Loucy (cell line): Measurements from ENCODE around the gene MIEF1.

ENCODE experiments used
- H2AFZ ChIP-seq: fragments of 200-600 bp; sonication (generic); 2 replicates; pipeline ENCODE4 v1.6.0; 2016; ENCODE audit warnings: antibody characterized with exemption, mild to moderate bottlenecking, low read length, moderate library complexity
- H3F3A ChIP-seq: fragments of 200-600 bp; 2 replicates; pipeline ENCODE4 v1.6.0; 2016; ENCODE audit warnings: antibody characterized with exemption, low read depth, mild to moderate bottlenecking
- H3K27me3 ChIP-seq: fragments of 200-600 bp; sonication (generic); 2 replicates; pipeline ENCODE4 v1.6.1; 2014; ENCODE audit warnings: low read length, mild to moderate bottlenecking; ENCODE audit not compliant: insufficient read depth, poor library complexity, severe bottlenecking
- H3K36me3 ChIP-seq: fragments of 200-600 bp; sonication (generic); 2 replicates; pipeline ENCODE4 v1.6.1; 2016; ENCODE audit warnings: low read length; ENCODE audit not compliant: insufficient read depth
- H3K4me1 ChIP-seq: fragments of 200-600 bp; sonication (generic); 2 replicates; pipeline ENCODE4 v1.5.1; 2014; ENCODE audit warnings: low read length, mild to moderate bottlenecking; ENCODE audit not compliant: insufficient read depth, poor library complexity, severe bottlenecking
- H3K4me2 ChIP-seq: fragments of 200-600 bp; sonication (generic); 2 replicates; pipeline ENCODE4 v1.6.0; 2014; ENCODE audit warnings: antibody characterized with exemption, low read length, low read depth, mild to moderate bottlenecking; ENCODE audit not compliant: poor library complexity, severe bottlenecking
- H3K4me3 ChIP-seq: fragments of 200-600 bp; sonication (generic); 2 replicates; pipeline ENCODE4 v1.5.1; 2014; ENCODE audit warnings: low read length, mild to moderate bottlenecking, mixed read lengths; ENCODE audit not compliant: poor library complexity, severe bottlenecking
- H3K79me2 ChIP-seq: fragments of 200-600 bp; sonication (generic); 2 replicates; pipeline ENCODE4 v1.6.1; 2014; ENCODE audit warnings: low read length; ENCODE audit not compliant: insufficient read depth
- H3K9ac ChIP-seq: fragments of 200-600 bp; sonication (generic); 2 replicates; pipeline ENCODE4 v1.6.0; 2014; ENCODE audit warnings: mild to moderate bottlenecking, low read depth, low read length, moderate library complexity; ENCODE audit not compliant: poor library complexity, severe bottlenecking
- H3K9me2 ChIP-seq: fragments of 200-600 bp; sonication (generic); replicated peaks from 2 replicates; pipeline ENCODE4 v1.6.1; 2016; ENCODE audit warnings: low read depth, low read length, mixed read lengths
- H3K9me3 ChIP-seq: fragments of 200-600 bp; sonication (generic); 2 replicates; pipeline ENCODE4 v1.6.1; 2014; ENCODE audit warnings: mild to moderate bottlenecking, antibody characterized with exemption, low read length, low read depth; ENCODE audit not compliant: insufficient read depth
- H4K20me1 ChIP-seq: fragments of 200-600 bp; sonication (generic); 2 replicates; pipeline ENCODE4 v1.6.0; 2014; ENCODE audit warnings: antibody characterized with exemption, low read length, mild to moderate bottlenecking; ENCODE audit not compliant: insufficient read depth, poor library complexity, severe bottlenecking
- CTCF ChIP-seq: fragments of 200-600 bp; sonication (generic); conservative IDR thresholded peaks from 2 replicates; pipeline ENCODE4 v1.5.1; 2014; ENCODE audit warnings: mild to moderate bottlenecking, antibody characterized with exemption, low read length
- EZH2phosphoT487 ChIP-seq: fragments of 200-600 bp; IDR thresholded peaks from 2 replicates; pipeline ENCODE4 v1.6.1; 2018; ENCODE audit warnings: antibody characterized with exemption, mild to moderate bottlenecking, moderate library complexity, borderline replicate concordance

Gene MIEF1

DNA sequence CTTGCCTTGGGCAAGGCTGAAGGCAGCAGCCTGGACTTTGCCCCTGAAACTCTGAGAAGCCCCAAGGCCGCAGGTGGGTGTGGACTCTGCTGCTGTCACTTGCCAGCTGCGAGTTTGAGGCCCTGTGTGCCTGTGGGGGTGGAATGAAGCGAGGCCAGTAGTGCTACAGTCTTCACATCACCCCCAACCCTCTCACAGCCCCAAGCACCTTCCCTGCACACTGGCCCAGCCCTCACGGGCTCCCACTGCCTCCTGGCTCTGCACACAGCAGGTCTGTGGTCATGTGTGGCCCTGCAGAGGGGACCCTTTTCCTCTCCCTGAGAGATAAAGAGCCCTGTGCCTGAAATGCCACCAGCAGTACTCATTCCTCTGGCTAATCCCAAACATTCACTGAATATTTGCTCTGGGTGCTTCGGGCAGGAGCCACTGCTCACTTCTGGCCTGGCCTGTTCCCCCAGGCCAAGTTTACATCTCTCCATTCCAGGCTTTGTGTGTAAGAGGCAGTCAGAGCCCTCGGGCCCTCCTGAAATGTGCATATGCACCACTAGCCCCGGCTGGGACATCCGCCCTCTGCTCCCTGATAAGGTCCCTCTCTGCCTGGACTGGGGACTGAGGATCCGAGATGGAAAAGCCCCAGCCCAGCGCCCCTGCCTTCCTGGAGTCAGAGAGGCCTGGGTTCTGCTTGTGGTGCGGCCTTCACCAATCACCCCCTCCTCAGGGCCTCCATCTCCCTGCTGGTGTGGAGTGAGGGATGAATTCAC lies 27.6 kb upstream of the MIEF1 start:
- H3K9ac ChIP-seq: no peak overlapping the region
- peaks cover 6% of the 10 kb centered on the region; the same call in 1 of the 2 replicates for H3K79me2 ChIP-seq

DNA sequence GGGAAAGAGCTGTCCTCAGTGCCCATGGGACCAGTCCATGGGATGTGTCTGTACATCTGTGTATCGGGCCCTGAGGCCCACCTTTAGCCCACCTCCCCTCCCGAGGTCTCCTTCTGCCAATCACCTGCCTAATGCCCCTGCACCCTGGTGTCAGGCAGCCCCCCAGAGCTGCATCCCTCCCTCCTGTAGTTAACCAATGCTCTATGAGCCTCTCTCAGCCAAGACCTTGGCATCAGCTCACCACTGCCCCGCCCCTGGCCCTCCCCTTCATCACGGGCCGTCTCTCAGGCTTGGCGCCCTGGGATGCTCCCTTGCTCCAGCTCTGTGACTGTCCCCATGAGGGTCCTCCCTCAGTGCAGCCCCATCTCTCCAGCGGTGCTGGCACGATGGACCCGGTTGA lies 26.8 kb upstream of the MIEF1 start:
- Histone ChIP-seq H3K79me2 (peaks cover 6% of the 10 kb centered on the region; the same call in 1 of the 2 replicates), H3K4me2 (no peak overlapping the region), H3F3A (no peaks in the 10 kb centered on the region), H3K4me1 (peaks cover 38% of the 10 kb centered on the region), H4K20me1 (peaks cover 2% of the 10 kb centered on the region), H3K36me3 (peaks cover 4% of the 10 kb centered on the region; the same call in 1 of the 2 replicates), H3K9me3 (no peaks in the 10 kb centered on the region), H3K9me2 (no peaks in the 10 kb centered on the region), H2AFZ (no peak overlapping the region), H3K27me3 (no peaks in the 10 kb centered on the region), H3K4me3 (no peak overlapping the region), H3K9ac (no peak overlapping the region)
- TF ChIP-seq CTCF (no peak), EZH2phosphoT487 (no peak)

More for the DNA sequence above, 27.6 kb upstream of the MIEF1 start:
- TF ChIP-seq EZH2phosphoT487: no peak
- no peak for TF ChIP-seq CTCF
- H3K9me2 ChIP-seq: no peaks in the 10 kb centered on the region
- H4K20me1 ChIP-seq: peaks cover 2% of the 10 kb centered on the region
- peaks cover 38% of the 10 kb centered on the region for H3K4me1 ChIP-seq
- H3K36me3 ChIP-seq: peaks cover 4% of the 10 kb centered on the region; the same call in 1 of the 2 replicates
- H3K27me3 ChIP-seq: no peaks in the 10 kb centered on the region
- H3K9me3 ChIP-seq: no peaks in the 10 kb centered on the region
- H3K4me3 ChIP-seq: no peak overlapping the region
- no peak overlapping the region for H3K4me2 ChIP-seq
- no peak overlapping the region for H2AFZ ChIP-seq
- H3F3A ChIP-seq: no peaks in the 10 kb centered on the region

GRCh38 chr22:39475902-39476301 lies 26.2 kb upstream of the MIEF1 start:
- TF ChIP-seq CTCF (no peak), EZH2phosphoT487 (no peak)
- no peak overlapping the region for H3K9ac ChIP-seq
- H3K9me2 ChIP-seq: no peaks in the 10 kb centered on the region
- no peak overlapping the region for H2AFZ ChIP-seq
- H3K27me3 ChIP-seq: no peaks in the 10 kb centered on the region
- H3K79me2 ChIP-seq: peaks cover 6% of the 10 kb centered on the region; the same call in 1 of the 2 replicates
- H3F3A ChIP-seq: no peaks in the 10 kb centered on the region
- H3K36me3 ChIP-seq: peaks cover 4% of the 10 kb centered on the region; the same call in 1 of the 2 replicates
- H3K9me3 ChIP-seq: no peaks in the 10 kb centered on the region
- peaks cover 33% of the 10 kb centered on the region for H3K4me1 ChIP-seq
- H3K4me2 ChIP-seq: no peak overlapping the region
- H3K4me3 ChIP-seq: no peak overlapping the region
- peaks cover 2% of the 10 kb centered on the region for H4K20me1 ChIP-seq
